Measurements from ENCODE around the gene RASD1. TPM values are rescaled to one million over a fixed set of nuclear protein-coding genes. Genes with fewer than 3 reads are reported as not detected.

The RASD1 gene
- total and polyA plus RNA-seq, 4 donors, result 3.2 to 14.6 (median 10.2) TPM

- Histone ChIP-seq H3K36me3 (ENCODE audit: control insufficient read depth, insufficient read depth, low read length) (peaks cover 60% of the 10 kb centered on the region), H3K27me3 (ENCODE audit: control insufficient read depth, insufficient read depth, low read length) (no peaks in the 10 kb centered on the region), H3K4me3 (ENCODE audit: low read depth, low read length) (no peak overlapping the region), H3K27ac (ENCODE audit: low read depth, low read length) (no peak overlapping the region), H3K9me3 (ENCODE audit: control insufficient read depth, insufficient read depth, low read length) (no peaks in the 10 kb centered on the region), H3K4me1 (ENCODE audit: control insufficient read depth, insufficient read depth, low read length) (peaks cover 51% of the 10 kb centered on the region)
- WGBS (ENCODE audit: insufficient coverage), result 93% methylated on average over 24 of the region's 29 CpGs
- no peak for DNase-seq (ENCODE audit: low read depth in 4 of 6, low spot score in 6 of 6)
Observed at GRCh38 chr17:17511881-17512858, 16.0 kb upstream of the RASD1 start.

- peaks cover 60% of the 10 kb centered on the region for H3K4me1 ChIP-seq (ENCODE audit: control insufficient read depth, insufficient read depth, low read length)
- DNase-seq (ENCODE audit: low read depth in 4 of 6, low spot score in 6 of 6), result no peak
- WGBS (ENCODE audit: insufficient coverage), result 87% methylated on average over 9 of the region's 12 CpGs
- peaks cover 63% of the 10 kb centered on the region for H3K36me3 ChIP-seq (ENCODE audit: control insufficient read depth, insufficient read depth, low read length)
- no peak overlapping the region for H3K27ac ChIP-seq (ENCODE audit: low read depth, low read length)
- H3K27me3 ChIP-seq (ENCODE audit: control insufficient read depth, insufficient read depth, low read length), result no peaks in the 10 kb centered on the region
- H3K4me3 ChIP-seq (ENCODE audit: low read depth, low read length), result no peak overlapping the region
- no peaks in the 10 kb centered on the region for H3K9me3 ChIP-seq (ENCODE audit: control insufficient read depth, insufficient read depth, low read length)
Observed at GRCh38 chr17:17511293-17511741, 15.1 kb upstream of the RASD1 start.

GRCh38 chr17:17510456-17511292 is 14.5 kb upstream of the RASD1 start:
- 89% methylated on average over 20 of the region's 20 CpGs for WGBS (ENCODE audit: insufficient coverage)
- H3K4me1 ChIP-seq (ENCODE audit: control insufficient read depth, insufficient read depth, low read length), result peaks cover 63% of the 10 kb centered on the region
- no peak for DNase-seq (ENCODE audit: low read depth in 4 of 6, low spot score in 6 of 6)

GRCh38 chr17:17509601-17510425 is 13.6 kb upstream of the RASD1 start:
- Histone ChIP-seq H3K27ac (ENCODE audit: low read depth, low read length) (no peak overlapping the region), H3K9me3 (ENCODE audit: control insufficient read depth, insufficient read depth, low read length) (no peaks in the 10 kb centered on the region), H3K36me3 (ENCODE audit: control insufficient read depth, insufficient read depth, low read length) (peaks cover 73% of the 10 kb centered on the region), H3K4me1 (ENCODE audit: control insufficient read depth, insufficient read depth, low read length) (peaks cover 63% of the 10 kb centered on the region), H3K27me3 (ENCODE audit: control insufficient read depth, insufficient read depth, low read length) (no peaks in the 10 kb centered on the region), H3K4me3 (ENCODE audit: low read depth, low read length) (no peak overlapping the region)
- 88% methylated on average over 21 of the region's 21 CpGs for WGBS (ENCODE audit: insufficient coverage)
- DNase-seq (ENCODE audit: low read depth in 4 of 6, low spot score in 6 of 6), result no peak

More at GRCh38 chr17:17510456-17511292, 14.5 kb upstream of the RASD1 start:
- no peak overlapping the region for H3K4me3 ChIP-seq (ENCODE audit: low read depth, low read length)
- no peaks in the 10 kb centered on the region for H3K9me3 ChIP-seq (ENCODE audit: control insufficient read depth, insufficient read depth, low read length)
- H3K27ac ChIP-seq (ENCODE audit: low read depth, low read length), result no peak overlapping the region
- no peaks in the 10 kb centered on the region for H3K27me3 ChIP-seq (ENCODE audit: control insufficient read depth, insufficient read depth, low read length)
- peaks cover 69% of the 10 kb centered on the region for H3K36me3 ChIP-seq (ENCODE audit: control insufficient read depth, insufficient read depth, low read length)

- WGBS (ENCODE audit: insufficient coverage), result 93% methylated on average over 30 of the region's 33 CpGs
- no peak overlapping the region for H3K4me3 ChIP-seq (ENCODE audit: low read depth, low read length)
- peaks cover 64% of the 10 kb centered on the region for H3K4me1 ChIP-seq (ENCODE audit: control insufficient read depth, insufficient read depth, low read length)
- H3K27me3 ChIP-seq (ENCODE audit: control insufficient read depth, insufficient read depth, low read length), result no peaks in the 10 kb centered on the region
- DNase-seq (ENCODE audit: low read depth in 4 of 6, low spot score in 6 of 6), result no peak
- no peaks in the 10 kb centered on the region for H3K9me3 ChIP-seq (ENCODE audit: control insufficient read depth, insufficient read depth, low read length)
- peaks cover 71% of the 10 kb centered on the region for H3K36me3 ChIP-seq (ENCODE audit: control insufficient read depth, insufficient read depth, low read length)
- H3K27ac ChIP-seq (ENCODE audit: low read depth, low read length), result no peak overlapping the region
Observed at GRCh38 chr17:17508646-17509591, 12.7 kb upstream of the RASD1 start.

- no peaks in the 10 kb centered on the region for H3K27me3 ChIP-seq (ENCODE audit: control insufficient read depth, insufficient read depth, low read length)
- H3K4me1 ChIP-seq (ENCODE audit: control insufficient read depth, insufficient read depth, low read length), result peaks cover 66% of the 10 kb centered on the region
- H3K36me3 ChIP-seq (ENCODE audit: control insufficient read depth, insufficient read depth, low read length), result peaks cover 71% of the 10 kb centered on the region
- WGBS (ENCODE audit: insufficient coverage), result 85% methylated on average over 8 of the region's 11 CpGs
- no peaks in the 10 kb centered on the region for H3K9me3 ChIP-seq (ENCODE audit: control insufficient read depth, insufficient read depth, low read length)
- H3K4me3 ChIP-seq (ENCODE audit: low read depth, low read length), result no peak overlapping the region
- no peak overlapping the region for H3K27ac ChIP-seq (ENCODE audit: low read depth, low read length)
- DNase-seq (ENCODE audit: low read depth in 4 of 6, low spot score in 6 of 6), result no peak
Observed at GRCh38 chr17:17508019-17508535, 11.9 kb upstream of the RASD1 start.

- peaks cover 66% of the 10 kb centered on the region for H3K4me1 ChIP-seq (ENCODE audit: control insufficient read depth, insufficient read depth, low read length)
- H3K27me3 ChIP-seq (ENCODE audit: control insufficient read depth, insufficient read depth, low read length), result no peaks in the 10 kb centered on the region
- H3K27ac ChIP-seq (ENCODE audit: low read depth, low read length), result no peak overlapping the region
- H3K4me3 ChIP-seq (ENCODE audit: low read depth, low read length), result no peak overlapping the region
- no peaks in the 10 kb centered on the region for H3K9me3 ChIP-seq (ENCODE audit: control insufficient read depth, insufficient read depth, low read length)
- DNase-seq (ENCODE audit: low read depth in 4 of 6, low spot score in 6 of 6), result no peak
- peaks cover 72% of the 10 kb centered on the region for H3K36me3 ChIP-seq (ENCODE audit: control insufficient read depth, insufficient read depth, low read length)
- WGBS (ENCODE audit: insufficient coverage), result 77% methylated on average over 16 of the region's 16 CpGs
Observed at GRCh38 chr17:17507465-17508011, 11.3 kb upstream of the RASD1 start.

- WGBS (ENCODE audit: insufficient coverage), result 56% methylated on average over 13 of the region's 17 CpGs
- peak in 2 of 6 donors; percentile 42 to 51 for DNase-seq (ENCODE audit: low read depth in 4 of 6, low spot score in 6 of 6)
- Histone ChIP-seq H3K36me3 (ENCODE audit: control insufficient read depth, insufficient read depth, low read length) (peaks cover 67% of the 10 kb centered on the region), H3K9me3 (ENCODE audit: control insufficient read depth, insufficient read depth, low read length) (no peaks in the 10 kb centered on the region), H3K4me3 (ENCODE audit: low read depth, low read length) (no peak overlapping the region), H3K4me1 (ENCODE audit: control insufficient read depth, insufficient read depth, low read length) (peaks cover 66% of the 10 kb centered on the region), H3K27ac (ENCODE audit: low read depth, low read length) (peak overlapping the region; percentile 11), H3K27me3 (ENCODE audit: control insufficient read depth, insufficient read depth, low read length) (no peaks in the 10 kb centered on the region)
Observed at GRCh38 chr17:17506893-17507464, 10.8 kb upstream of the RASD1 start.

Measured in spinal cord (tissue), 10 donors.